Endometrial microvascular endothelial cells (primary cell): ENCODE data around the gene RAPGEF4. TPM values are rescaled to one million over a fixed set of nuclear protein-coding genes. Genes with fewer than 3 reads are reported as not detected.

ENCODE experiments used
- in situ Hi-C: cut with HindIII; loops from 2 replicates; pipeline ENCODE4 v1.10.0; 2017; ENCODE audit warnings: low sequenced_read_pairs, low pct_unique_long_range_greater_than_20kb; ENCODE audit errors: inconsistent ontology term
- total RNA-seq: library from RNA; depleted of rRNA; stranded (reverse); fragments of >200 nt; gene quantifications from one replicate; pipeline ENCODE4 v1.2.3, GENCODE V29; 2015; ENCODE audit errors: inconsistent ontology term

Gene RAPGEF4
- total RNA-seq, 1 donor from 2014 or later, result 7.4 TPM

- in situ Hi-C loops, result no loop called here
Measured at GRCh38 chr2:172944022-172944793, 208.6 kb downstream of the RAPGEF4 start.

DNA sequence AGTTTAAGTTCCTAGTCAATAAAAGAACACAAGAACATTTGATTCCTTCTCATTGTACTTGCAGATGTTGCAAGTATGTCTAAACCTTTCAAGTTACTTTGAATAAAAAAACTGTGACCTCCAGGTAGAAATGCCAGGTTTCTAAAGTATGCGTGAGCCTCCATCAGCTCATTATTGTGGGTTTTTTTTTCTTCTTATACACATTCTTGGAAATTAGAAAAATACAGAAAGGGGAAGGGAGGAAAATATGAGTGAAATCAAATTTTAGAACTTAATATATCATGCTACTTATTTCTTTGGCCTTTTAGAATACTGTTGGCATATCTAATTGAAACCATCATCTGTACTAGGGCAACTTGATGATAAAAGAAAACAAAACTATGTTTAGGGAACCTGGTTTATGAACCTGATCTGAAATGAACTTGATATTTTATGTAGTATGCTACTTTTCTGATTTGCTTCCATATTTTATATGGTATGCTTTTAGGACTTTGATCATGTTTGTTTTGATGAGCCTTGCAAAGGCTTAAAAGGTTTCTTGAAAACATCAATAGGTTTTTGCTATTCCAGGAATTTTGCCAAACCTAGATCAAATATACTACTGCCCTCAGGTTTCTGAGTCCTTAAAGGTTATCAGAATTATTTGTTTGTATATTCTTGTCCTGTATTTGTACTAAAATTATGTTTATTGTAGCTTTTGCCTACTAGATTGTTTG is 209.3 kb downstream of the RAPGEF4 start:
- in situ Hi-C loops, result no loop called here

DNA sequence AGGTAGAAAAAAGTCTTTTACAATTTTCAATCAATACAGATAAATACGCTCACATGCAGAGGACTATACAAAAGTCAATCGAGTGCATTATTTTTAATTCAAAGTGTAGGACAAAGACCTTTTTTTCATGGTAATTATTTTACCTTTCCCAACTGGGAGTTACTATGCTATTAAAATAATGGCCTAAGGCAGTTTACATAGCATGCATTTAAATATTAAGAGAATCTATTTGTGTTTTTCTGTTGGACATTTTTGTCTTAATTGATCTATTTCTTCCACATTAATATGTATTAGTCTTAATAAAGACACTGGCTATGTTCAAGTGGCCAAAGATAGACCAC is 209.8 kb downstream of the RAPGEF4 start:
- in situ Hi-C loops, result no loop called here

- in situ Hi-C loops, result no loop called here
Measured at GRCh38 chr2:172947461-172948153, 212.0 kb downstream of the RAPGEF4 start.

- in situ Hi-C loops, result no loop called here
Measured at GRCh38 chr2:172949522-172949921, 213.9 kb downstream of the RAPGEF4 start.

- in situ Hi-C loops, result no loop called here
Measured at GRCh38 chr2:172950565-172950964, 214.9 kb downstream of the RAPGEF4 start.

GRCh38 chr2:172951554-172951953 is 215.9 kb downstream of the RAPGEF4 start:
- in situ Hi-C loops, result no loop called here

- in situ Hi-C loops, result no loop called here
Measured at GRCh38 chr2:172953411-172953810, 217.8 kb downstream of the RAPGEF4 start.

DNA sequence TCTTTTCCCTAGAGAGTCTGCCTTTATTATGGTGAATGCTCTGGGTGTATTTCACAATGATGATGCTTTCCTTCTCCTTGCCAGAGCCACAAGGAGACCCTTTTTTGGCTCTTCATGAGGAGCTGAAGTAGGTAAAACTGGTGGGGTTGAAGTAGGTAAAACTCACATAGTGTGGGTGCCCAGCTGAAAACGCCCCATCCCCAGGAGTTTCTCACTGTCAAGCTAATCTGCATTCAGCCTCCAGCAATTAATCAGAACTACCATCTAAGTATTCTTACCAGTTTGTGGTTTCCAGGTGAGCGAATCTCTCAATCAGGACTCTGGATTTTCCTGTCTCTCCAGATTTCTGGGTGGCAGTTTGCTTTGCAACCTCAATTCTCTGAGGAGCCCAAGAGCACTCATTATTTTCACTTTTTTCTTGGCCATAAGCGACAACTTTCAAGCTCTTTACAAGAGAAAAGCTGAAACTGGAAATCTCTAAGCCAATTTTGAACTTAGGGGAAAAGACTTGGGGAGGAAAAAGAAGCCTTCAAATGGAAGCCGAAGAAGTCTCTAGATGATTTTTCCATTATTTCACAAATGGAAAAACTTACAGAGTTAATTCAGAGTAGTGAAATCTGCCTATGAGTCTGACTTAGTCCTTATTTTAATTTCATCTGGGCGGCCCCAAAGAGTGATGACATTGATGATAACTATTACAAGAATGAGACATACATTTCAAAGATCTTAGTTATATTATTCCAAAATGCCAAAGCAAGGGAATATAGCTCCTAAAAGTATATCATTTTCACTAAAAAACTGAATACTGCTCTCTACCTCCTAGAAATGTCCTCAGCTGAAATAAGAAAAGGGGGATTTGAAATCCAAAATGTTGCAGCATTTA is 218.6 kb downstream of the RAPGEF4 start:
- in situ Hi-C loops, result no loop called here

DNA sequence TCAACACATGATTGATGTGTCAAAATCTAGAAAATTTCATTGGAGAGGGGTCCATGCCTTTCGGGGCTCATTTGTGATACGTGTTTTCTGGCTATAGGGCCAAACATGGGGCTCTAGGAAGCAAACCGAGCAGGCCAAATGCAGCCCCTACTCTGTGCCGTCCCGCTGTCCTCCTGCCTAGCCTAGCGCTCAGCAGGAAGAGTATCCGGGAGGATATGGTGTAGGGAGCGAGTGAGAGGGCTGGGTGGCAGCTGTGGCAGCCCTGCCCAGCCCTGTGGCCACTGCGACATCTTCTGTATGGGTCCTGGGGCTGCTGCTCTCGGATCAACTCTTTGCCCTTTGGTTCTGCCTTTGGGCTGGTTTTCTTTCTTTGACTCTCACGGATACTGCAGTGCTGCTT is 219.9 kb downstream of the RAPGEF4 start:
- in situ Hi-C loops, result no loop called here

- in situ Hi-C loops, result no loop called here
Measured at GRCh38 chr2:172957734-172958133, 222.1 kb downstream of the RAPGEF4 start.

GRCh38 chr2:172962082-172962481 is 226.4 kb downstream of the RAPGEF4 start:
- in situ Hi-C loops, result no loop called here

DNA sequence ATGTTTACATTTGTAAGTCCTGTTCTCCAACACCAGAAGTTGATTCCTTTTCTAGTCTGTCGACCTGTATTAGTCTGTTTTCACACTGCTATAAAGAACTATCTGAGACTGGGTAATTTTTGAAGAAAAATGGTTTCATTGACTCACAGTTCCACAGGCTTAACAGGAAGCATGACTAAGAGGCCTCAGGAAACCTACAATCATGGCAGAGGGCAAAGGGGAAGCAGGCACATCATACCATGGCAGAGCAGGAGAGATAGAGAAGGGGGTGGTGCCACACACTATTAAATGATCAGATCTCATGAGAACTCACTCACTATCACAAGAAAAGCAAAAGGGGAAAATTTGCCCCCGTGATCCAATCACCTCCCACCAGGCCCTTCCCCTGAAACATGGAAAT is 227.2 kb downstream of the RAPGEF4 start:
- in situ Hi-C loops, result no loop called here

DNA sequence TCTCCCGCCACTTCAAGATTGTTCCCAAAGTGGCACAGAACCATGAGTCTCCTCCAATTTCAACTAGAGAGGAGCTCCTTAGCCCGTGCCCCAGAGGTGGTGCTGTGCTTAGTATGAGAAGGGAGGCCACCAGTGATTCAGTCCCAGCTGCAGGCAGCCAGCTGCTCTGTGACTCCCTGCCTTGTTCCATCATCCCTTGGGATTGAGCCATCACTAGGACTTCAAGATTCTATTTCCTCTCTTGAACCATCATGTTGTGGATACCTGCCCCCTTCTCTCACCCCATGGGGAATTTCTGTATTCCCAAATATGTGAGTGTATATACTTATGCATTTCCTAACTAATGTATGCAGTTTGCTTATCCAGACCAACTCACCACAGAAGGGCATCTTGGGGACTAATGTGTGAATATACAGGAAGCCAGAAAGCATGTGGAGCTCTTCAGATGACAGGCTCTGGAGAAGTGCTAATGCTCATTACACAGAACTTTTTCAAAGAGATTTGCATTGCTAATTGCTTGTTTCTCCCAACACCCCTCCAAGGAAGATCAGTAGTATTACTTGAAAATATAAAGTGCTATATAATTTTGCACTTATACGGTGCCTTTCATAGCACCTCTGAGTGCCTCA is 229.0 kb downstream of the RAPGEF4 start:
- in situ Hi-C loops, result no loop called here

DNA sequence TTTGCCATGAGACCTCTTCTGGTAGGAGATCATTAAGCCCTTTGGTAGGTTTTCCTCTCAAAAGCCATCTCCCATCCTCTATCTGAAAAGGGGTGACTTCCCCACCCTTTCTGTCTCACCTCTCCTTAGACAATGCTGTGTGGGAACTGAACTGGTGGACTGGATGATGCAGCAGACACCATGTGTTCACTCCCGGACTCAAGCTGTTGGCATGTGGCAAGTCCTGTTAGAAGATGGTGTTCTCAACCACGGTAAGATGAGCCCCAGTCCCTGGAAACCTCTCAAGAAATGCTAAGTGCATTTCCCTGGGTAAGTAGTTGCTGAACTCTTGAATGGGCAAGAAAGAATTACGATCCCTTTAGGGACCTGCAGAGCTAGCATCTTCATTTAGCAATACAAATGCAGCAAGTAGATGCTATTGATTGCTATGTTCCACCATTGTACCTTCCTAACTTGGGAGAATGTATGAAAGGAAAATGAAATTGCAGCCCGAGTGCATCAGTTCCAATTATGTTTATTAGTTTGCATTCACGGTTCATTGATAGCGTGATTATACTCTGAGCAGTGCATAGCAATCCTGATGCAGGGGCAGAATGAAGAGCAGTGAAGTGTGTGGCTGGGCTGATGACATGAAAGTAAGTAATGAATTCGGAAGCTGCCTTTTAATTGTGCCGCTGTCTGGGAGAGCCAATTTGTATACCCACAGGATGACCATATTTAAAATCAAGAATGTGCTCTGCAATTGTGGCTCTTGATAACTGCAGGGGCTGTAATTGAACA is 230.0 kb downstream of the RAPGEF4 start:
- in situ Hi-C loops, result no loop called here

- in situ Hi-C loops, result no loop called here
Measured at GRCh38 chr2:172967036-172967982, 231.7 kb downstream of the RAPGEF4 start.

- in situ Hi-C loops, result no loop called here
Measured at GRCh38 chr2:172968061-172968469, 232.4 kb downstream of the RAPGEF4 start.
